Measurements from ENCODE around the gene ZFHX2.

ZFHX2 gene

GRCh38 chr14:23545740-23546365 is 5.7 kb downstream of the ZFHX2 start:
- TF ChIP-seq FOXP2 (optimal IDR thresholded peaks at IDR 0.05; ENCODE audit: borderline replicate concordance, extremely low read depth, extremely low read length, insufficient read depth) (no peak), POLR2AphosphoS5 (IDR thresholded peaks at IDR 0.05; ENCODE audit: low read depth, low read length) (no peak), TAF1 (IDR thresholded peaks at IDR 0.05; ENCODE audit: borderline replicate concordance, insufficient read depth, low read length) (no peak), SIN3A (IDR thresholded peaks at IDR 0.05; ENCODE audit: borderline replicate concordance, insufficient read depth, low read length) (no peak)
- TF ChIP-seq, protein P1, sequence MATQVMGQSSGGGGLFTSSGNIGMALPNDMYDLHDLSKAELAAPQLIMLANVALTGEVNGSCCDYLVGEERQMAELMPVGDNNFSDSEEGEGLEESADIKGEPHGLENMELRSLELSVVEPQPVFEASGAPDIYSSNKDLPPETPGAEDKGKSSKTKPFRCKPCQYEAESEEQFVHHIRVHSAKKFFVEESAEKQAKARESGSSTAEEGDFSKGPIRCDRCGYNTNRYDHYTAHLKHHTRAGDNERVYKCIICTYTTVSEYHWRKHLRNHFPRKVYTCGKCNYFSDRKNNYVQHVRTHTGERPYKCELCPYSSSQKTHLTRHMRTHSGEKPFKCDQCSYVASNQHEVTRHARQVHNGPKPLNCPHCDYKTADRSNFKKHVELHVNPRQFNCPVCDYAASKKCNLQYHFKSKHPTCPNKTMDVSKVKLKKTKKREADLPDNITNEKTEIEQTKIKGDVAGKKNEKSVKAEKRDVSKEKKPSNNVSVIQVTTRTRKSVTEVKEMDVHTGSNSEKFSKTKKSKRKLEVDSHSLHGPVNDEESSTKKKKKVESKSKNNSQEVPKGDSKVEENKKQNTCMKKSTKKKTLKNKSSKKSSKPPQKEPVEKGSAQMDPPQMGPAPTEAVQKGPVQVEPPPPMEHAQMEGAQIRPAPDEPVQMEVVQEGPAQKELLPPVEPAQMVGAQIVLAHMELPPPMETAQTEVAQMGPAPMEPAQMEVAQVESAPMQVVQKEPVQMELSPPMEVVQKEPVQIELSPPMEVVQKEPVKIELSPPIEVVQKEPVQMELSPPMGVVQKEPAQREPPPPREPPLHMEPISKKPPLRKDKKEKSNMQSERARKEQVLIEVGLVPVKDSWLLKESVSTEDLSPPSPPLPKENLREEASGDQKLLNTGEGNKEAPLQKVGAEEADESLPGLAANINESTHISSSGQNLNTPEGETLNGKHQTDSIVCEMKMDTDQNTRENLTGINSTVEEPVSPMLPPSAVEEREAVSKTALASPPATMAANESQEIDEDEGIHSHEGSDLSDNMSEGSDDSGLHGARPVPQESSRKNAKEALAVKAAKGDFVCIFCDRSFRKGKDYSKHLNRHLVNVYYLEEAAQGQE (IDR thresholded peaks at IDR 0.05; ENCODE audit: insufficient read depth in 1 of 2, low read depth in 2 of 2, low read length in 2 of 2) = no peak

GRCh38 chr14:23544511-23545447 is 6.8 kb downstream of the ZFHX2 start:
- TF ChIP-seq POLR2AphosphoS5 (IDR thresholded peaks at IDR 0.05; ENCODE audit: low read depth, low read length) (no peak; the same call in 1 of the 2 replicates), FOXP2 (optimal IDR thresholded peaks at IDR 0.05; ENCODE audit: borderline replicate concordance, extremely low read depth, extremely low read length, insufficient read depth) (no peak), SIN3A (IDR thresholded peaks at IDR 0.05; ENCODE audit: borderline replicate concordance, insufficient read depth, low read length) (no peak), TAF1 (IDR thresholded peaks at IDR 0.05; ENCODE audit: borderline replicate concordance, insufficient read depth, low read length) (no peak)
- TF ChIP-seq, protein P1 (IDR thresholded peaks at IDR 0.05; ENCODE audit: insufficient read depth in 1 of 2, low read depth in 2 of 2, low read length in 2 of 2) = no peak

GRCh38 chr14:23543403-23543802 is 8.2 kb downstream of the ZFHX2 start:
- TF ChIP-seq POLR2AphosphoS5 (IDR thresholded peaks at IDR 0.05; ENCODE audit: low read depth, low read length) (no peak), TAF1 (IDR thresholded peaks at IDR 0.05; ENCODE audit: borderline replicate concordance, insufficient read depth, low read length) (no peak), FOXP2 (optimal IDR thresholded peaks at IDR 0.05; ENCODE audit: borderline replicate concordance, extremely low read depth, extremely low read length, insufficient read depth) (no peak), SIN3A (IDR thresholded peaks at IDR 0.05; ENCODE audit: borderline replicate concordance, insufficient read depth, low read length) (no peak)
- TF ChIP-seq, protein P1 (IDR thresholded peaks at IDR 0.05; ENCODE audit: insufficient read depth in 1 of 2, low read depth in 2 of 2, low read length in 2 of 2) = no peak

GRCh38 chr14:23542261-23542660 is 9.3 kb downstream of the ZFHX2 start:
- TF ChIP-seq, protein P1 (IDR thresholded peaks at IDR 0.05; ENCODE audit: insufficient read depth in 1 of 2, low read depth in 2 of 2, low read length in 2 of 2) = no peak
- TF ChIP-seq FOXP2 (optimal IDR thresholded peaks at IDR 0.05; ENCODE audit: borderline replicate concordance, extremely low read depth, extremely low read length, insufficient read depth) (no peak), TAF1 (IDR thresholded peaks at IDR 0.05; ENCODE audit: borderline replicate concordance, insufficient read depth, low read length) (no peak), SIN3A (IDR thresholded peaks at IDR 0.05; ENCODE audit: borderline replicate concordance, insufficient read depth, low read length) (no peak), POLR2AphosphoS5 (IDR thresholded peaks at IDR 0.05; ENCODE audit: low read depth, low read length) (no peak)
